HepG2 (cell line): ENCODE measurements around the gene IQCE. TPM values are rescaled to one million over a fixed set of nuclear protein-coding genes. Genes with fewer than 3 reads are reported as not detected.
A peak's percentile ranks its signal among the peaks of the same experiment; 100 is the strongest.

Experiments used
- AHR ChIP-seq: IDR thresholded peaks from 2 replicates; pipeline ENCODE4 v1.6.1; 2018; ENCODE audit warnings: missing genetic modification reagents, missing compliant biosample characterization
- KLF11 ChIP-seq: IDR thresholded peaks from 2 replicates; pipeline ENCODE4 v1.6.1; 2016; ENCODE audit warnings: missing compliant biosample characterization
- MEIS2 ChIP-seq: sonication (generic); formaldehyde crosslinking; IDR thresholded peaks from 2 replicates; pipeline ENCODE4 v1.9.0; 2021; ENCODE audit warnings: mild to moderate bottlenecking, missing genetic modification reagents
- MNT ChIP-seq: fragments of 450-650 bp; IDR thresholded peaks from 2 replicates; pipeline ENCODE4 v1.6.1; 2016
- MTA1 ChIP-seq: sonication (generic); formaldehyde crosslinking; IDR thresholded peaks from 2 replicates; pipeline ENCODE4 v1.4.0; 2020; ENCODE audit warnings: missing genetic modification reagents, mild to moderate bottlenecking, borderline replicate concordance
- PBX2 ChIP-seq: IDR thresholded peaks from 2 replicates; pipeline ENCODE4 v1.6.1; 2016; ENCODE audit warnings: control low read depth
- POLR2AphosphoS5 ChIP-seq: IDR thresholded peaks from 2 replicates; pipeline ENCODE4 v1.6.1; 2012; ENCODE audit warnings: low read depth, low read length
- SMC3 ChIP-seq: IDR thresholded peaks from 2 replicates; pipeline ENCODE4 v1.6.1; 2011; ENCODE audit warnings: low read length, improper control_type of control experiment
- SNAPC4 ChIP-seq: sonication (generic); formaldehyde crosslinking; IDR thresholded peaks from 2 replicates; pipeline ENCODE4 v1.4.0; 2020; ENCODE audit warnings: mild to moderate bottlenecking, missing genetic modification reagents
- SPEN ChIP-seq: sonication (generic); formaldehyde crosslinking; IDR thresholded peaks from 2 replicates; pipeline ENCODE4 v1.5.1; 2020; ENCODE audit warnings: low read depth, mild to moderate bottlenecking, missing genetic modification reagents
- TEAD3 ChIP-seq: optimal IDR thresholded peaks from 2 replicates; pipeline ENCODE3; 2016; ENCODE audit warnings: borderline replicate concordance
- ZFYVE20 ChIP-seq: sonication (generic); formaldehyde crosslinking; IDR thresholded peaks from 2 replicates; pipeline ENCODE4 v1.8.0; 2023; ENCODE audit warnings: low read depth, mild to moderate bottlenecking, moderate library complexity, missing genetic modification reagents, borderline replicate concordance
- ZNF251 ChIP-seq: sonication (generic); formaldehyde crosslinking; IDR thresholded peaks from 2 replicates; pipeline ENCODE4 v1.9.0; 2021; ENCODE audit warnings: mild to moderate bottlenecking, missing genetic modification reagents
- ZNF260 ChIP-seq: sonication (generic); formaldehyde crosslinking; IDR thresholded peaks from 2 replicates; pipeline ENCODE4 v1.4.0; 2020; ENCODE audit warnings: missing genetic modification reagents, low read depth, mild to moderate bottlenecking, borderline replicate concordance
- ZNF331 ChIP-seq: sonication (generic); formaldehyde crosslinking; IDR thresholded peaks from 2 replicates; pipeline ENCODE4 v1.4.0; 2020; ENCODE audit warnings: missing genetic modification reagents
- ZNF431 ChIP-seq: sonication (generic); formaldehyde crosslinking; IDR thresholded peaks from 2 replicates; pipeline ENCODE4 v1.9.0; 2022; ENCODE audit warnings: missing genetic modification reagents, low read depth, mild to moderate bottlenecking, borderline replicate concordance
- ZNF567 ChIP-seq: sonication (generic); formaldehyde crosslinking; IDR thresholded peaks from 2 replicates; pipeline ENCODE4 v1.8.1; 2023; ENCODE audit warnings: mild to moderate bottlenecking, missing genetic modification reagents, borderline replicate concordance
- ZNF574 ChIP-seq: sonication (generic); formaldehyde crosslinking; IDR thresholded peaks from 2 replicates; pipeline ENCODE4 v1.4.0; 2020; ENCODE audit warnings: missing genetic modification reagents
- ZNF672 ChIP-seq: sonication (generic); formaldehyde crosslinking; IDR thresholded peaks from 2 replicates; pipeline ENCODE4 v1.8.1; 2022; ENCODE audit warnings: missing genetic modification reagents
- polyA plus RNA-seq, 8 experiments: library from polyadenylated mRNA; depleted of rRNA in 3 of 8; stranded (reverse) in 7 of 8; unstranded in 1 of 8; fragments of >200 nt; fragmentation: Illumina TruSeq in 4 of 8; extraction: Trizol in 4 of 8; gene quantifications; 2 replicates each; pipeline versions ENCODE4 v1.2.1 to v1.2.3, GENCODE V29; 2011 to 2016; ENCODE audit warnings: low read depth in 4 of 8, missing spikeins in 1 of 8, mixed read lengths in 1 of 8; ENCODE audit not compliant: insufficient read depth in 1 of 8
- total RNA-seq, 5 experiments: library from RNA; depleted of rRNA; stranded (reverse); fragments of >200 nt; fragmentation: Illumina TruSeq; extraction: Trizol; gene quantifications; 2 replicates each; pipeline ENCODE4 v1.2.3, GENCODE V29; 2016; ENCODE audit warnings: low read depth in 1 of 5

IQCE gene
- total and polyA plus RNA-seq, 2 of the 13 experiments (the other 11 are each of a cell fraction or from before 2014, with no cell fraction given) = 1.5 to 2.5 TPM

- TF ChIP-seq AHR (CRISPR knock-in tag) = no peak
- TF ChIP-seq POLR2AphosphoS5 = peak; percentile 81
- TF ChIP-seq TEAD3 (CRISPR knock-in tag) = peak; percentile 77
- no peak for TF ChIP-seq ZFYVE20 (CRISPR knock-in tag)
- TF ChIP-seq ZNF251 (CRISPR knock-in tag) = no peak
- TF ChIP-seq ZNF574 (CRISPR knock-in tag) = peak; percentile 77
- TF ChIP-seq PBX2 = no peak
- TF ChIP-seq MTA1 (CRISPR knock-in tag) = peak; percentile 99
- TF ChIP-seq SNAPC4 (CRISPR knock-in tag) = peak; percentile 83; the same call in 1 of the 2 replicates
- 0 out of 2 replicates have a peak, but pooled peaks have one; percentile 49 for TF ChIP-seq KLF11 (CRISPR knock-in tag)
- TF ChIP-seq SPEN (CRISPR knock-in tag) = peak; percentile 61; the same call in 1 of the 2 replicates
- TF ChIP-seq ZNF567 (CRISPR knock-in tag) = no peak
- TF ChIP-seq ZNF672 (CRISPR knock-in tag) = no peak
- 0 out of 2 replicates have a peak, but pooled peaks have one; percentile 32 for TF ChIP-seq ZNF331 (CRISPR knock-in tag)
- TF ChIP-seq ZNF431 (CRISPR knock-in tag) = peak; percentile 73; the same call in 1 of the 2 replicates
- TF ChIP-seq SMC3 = no peak
- no peak for TF ChIP-seq ZNF260
- TF ChIP-seq MEIS2 (CRISPR knock-in tag) = peak; percentile 88
- no peak for TF ChIP-seq MNT
Observed at GRCh38 chr7:2622869-2623697, 64.3 kb downstream of the IQCE start (continued).
